Psoas muscle (tissue), 8 donors: ENCODE results near the gene NFIC. TPM values are rescaled to one million over a fixed set of nuclear protein-coding genes. Genes with fewer than 3 reads are reported as not detected.
A peak's percentile ranks its signal among the peaks of the same experiment; 100 is the strongest.

Source experiments
- ATAC-seq, 4 donors: fragments of 200-7000 bp; cut with Tn5 transposase; one replicate each; pipeline ENCODE4 v1.9.1; 2020; ENCODE audit warnings: moderate library complexity in 3 of 4, mild to moderate bottlenecking in 2 of 4
- DNase-seq, 2 donors: peaks; one replicate each; pipeline ENCODE4 v3.0.0-alpha.2; 2020
- H3K27ac ChIP-seq: fragments of 200-600 bp; one replicate; pipeline ENCODE4 v1.8.0; 2022
- H3K27me3 ChIP-seq, 3 donors: fragments of 200-600 bp in 1 of 3; one replicate each; pipeline versions ENCODE4 v1.6.1 to v1.8.0; 2013 to 2022; ENCODE audit warnings: low read length in 2 of 3, mild to moderate bottlenecking in 2 of 3, moderate library complexity in 1 of 3; ENCODE audit not compliant: insufficient read depth in 3 of 3
- H3K36me3 ChIP-seq, 2 donors: fragments of 200-600 bp in 1 of 2; one replicate each; pipeline versions ENCODE4 v1.6.1 to v1.8.0; 2013 to 2022; ENCODE audit warnings: low read depth in 1 of 2, mild to moderate bottlenecking in 1 of 2, moderate library complexity in 1 of 2; ENCODE audit not compliant: insufficient read depth in 1 of 2
- H3K4me1 ChIP-seq: fragments of 200-600 bp; one replicate; pipeline ENCODE4 v1.8.0; 2022
- H3K4me3 ChIP-seq: fragments of 200-600 bp; one replicate; pipeline ENCODE4 v1.8.0; 2022; ENCODE audit warnings: mild to moderate bottlenecking
- H3K9me3 ChIP-seq: fragments of 200-600 bp; one replicate; pipeline ENCODE4 v1.8.0; 2022
- WGBS, 3 donors: extraction: QIAGEN DNeasy Blood & Tissue Kit; methylation state at CpG; one replicate each; pipeline versions ENCODE4 v1.1.6 to v1.1.7; 2013; 5-methylcytosine and 5-hydroxymethylcytosine counted together
- intact Hi-C, 2 donors: fragments of 100-400 bp; cut with DNase I; formaldehyde crosslinking; loops; one replicate each; pipeline versions ENCODE4 v1.11.0 to v1.14.2; 2022
- polyA plus RNA-seq, 3 donors: library from polyadenylated mRNA; stranded (reverse); fragments of 200-250 nt; gene quantifications; one replicate each; pipeline ENCODE4 v1.2.3, GENCODE V29; 2013
- total RNA-seq, 4 donors: library from RNA; stranded (reverse); fragmentation: NEBNext Ultra II Directional in 2 of 4; extraction: Animal tissue kit (Norgen Biotek cat#: 25700) in 2 of 4; gene quantifications; one replicate each; pipeline versions ENCODE4 v1.2.1 to v1.2.4, GENCODE V29; 2021 to 2023
- TF ChIP-seq, protein P1 (sequence below): fragments of 200-600 bp; IDR thresholded peaks from one replicate; pipeline ENCODE4 v1.8.0; 2022; ENCODE audit warnings: antibody characterized with exemption
- donor health status: healthy with polysubstance abuse.
- donor health status: DM: no; HTN: no; CAD: no; lungs with moderate emphysema.
- donor health status: Bipolar disorder and iron deficiency.
- donor health status: healthy.
- donor health status: DM: yes; HTN: yes; CAD: no.
- donor health status: DM: no; HTN: no; CAD: no.
- donor health status: DM: no; HTN: no; CAD: no.
- donor health status: DM: yes; HTN: yes; CAD: no.

NFIC gene
- total and polyA plus RNA-seq, 7 donors = 100.0 to 439 (median 270) TPM

GRCh38 chr19:3368441-3368795, 2.0 kb downstream of the NFIC start:
- peak overlapping the region; percentile 85 for H3K4me3 ChIP-seq
- DNase-seq (peak in 1 of 2 donors; percentile 53), ATAC-seq (no peak)
- no peaks in the 10 kb centered on the region for H3K36me3 ChIP-seq
- TF ChIP-seq, protein P1, sequence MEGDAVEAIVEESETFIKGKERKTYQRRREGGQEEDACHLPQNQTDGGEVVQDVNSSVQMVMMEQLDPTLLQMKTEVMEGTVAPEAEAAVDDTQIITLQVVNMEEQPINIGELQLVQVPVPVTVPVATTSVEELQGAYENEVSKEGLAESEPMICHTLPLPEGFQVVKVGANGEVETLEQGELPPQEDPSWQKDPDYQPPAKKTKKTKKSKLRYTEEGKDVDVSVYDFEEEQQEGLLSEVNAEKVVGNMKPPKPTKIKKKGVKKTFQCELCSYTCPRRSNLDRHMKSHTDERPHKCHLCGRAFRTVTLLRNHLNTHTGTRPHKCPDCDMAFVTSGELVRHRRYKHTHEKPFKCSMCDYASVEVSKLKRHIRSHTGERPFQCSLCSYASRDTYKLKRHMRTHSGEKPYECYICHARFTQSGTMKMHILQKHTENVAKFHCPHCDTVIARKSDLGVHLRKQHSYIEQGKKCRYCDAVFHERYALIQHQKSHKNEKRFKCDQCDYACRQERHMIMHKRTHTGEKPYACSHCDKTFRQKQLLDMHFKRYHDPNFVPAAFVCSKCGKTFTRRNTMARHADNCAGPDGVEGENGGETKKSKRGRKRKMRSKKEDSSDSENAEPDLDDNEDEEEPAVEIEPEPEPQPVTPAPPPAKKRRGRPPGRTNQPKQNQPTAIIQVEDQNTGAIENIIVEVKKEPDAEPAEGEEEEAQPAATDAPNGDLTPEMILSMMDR = no peak
- no peaks in the 10 kb centered on the region for H3K27me3 ChIP-seq
- H3K27ac ChIP-seq = peak overlapping the region; percentile 97
- H3K9me3 ChIP-seq = no peaks in the 10 kb centered on the region
- peaks cover 41% of the 10 kb centered on the region for H3K4me1 ChIP-seq
- WGBS, 3 donors = 21 to 56% (median 30%) methylated on average over 4 to 5 of the region's 5 CpGs
- intact Hi-C loops = loop anchor here in 1 of 2 donors (5.0 kb wide), 1 partner anchor 39 kb away; no protein-coding TSS in a partner anchor

DNA sequence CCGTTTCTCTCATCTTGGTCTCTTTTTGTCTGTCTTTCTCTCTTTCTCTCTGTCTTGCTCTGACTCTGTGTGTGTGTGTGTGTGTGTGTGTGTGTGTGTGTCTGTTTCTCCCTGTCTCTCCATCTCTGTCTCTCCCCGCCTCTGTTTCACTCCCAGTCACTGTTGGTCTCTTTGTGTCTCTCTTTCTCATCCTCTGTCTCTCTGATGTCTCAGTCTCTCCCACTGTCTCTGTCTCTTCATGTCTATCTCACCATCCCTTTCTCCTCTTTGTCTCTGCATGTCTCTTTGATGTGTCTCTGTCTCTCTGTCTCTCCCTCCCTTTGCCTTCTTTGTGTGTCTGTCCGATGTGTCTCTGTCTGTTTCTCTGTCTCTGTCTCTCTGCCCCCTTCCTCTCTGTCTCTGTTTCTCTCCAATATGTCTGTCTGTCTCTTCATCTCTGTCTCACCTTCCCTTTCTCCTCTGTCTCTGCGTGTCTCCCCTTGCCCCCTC, 2.5 kb downstream of the NFIC start:
- Histone ChIP-seq H3K4me3 (peak overlapping the region; percentile 85), H3K27me3 (no peaks in the 10 kb centered on the region), H3K9me3 (no peaks in the 10 kb centered on the region), H3K36me3 (no peaks in the 10 kb centered on the region), H3K27ac (peak overlapping the region; percentile 97), H3K4me1 (peaks cover 40% of the 10 kb centered on the region)
- no peak for ATAC-seq
- 9 to 25% (median 20%) methylated on average over 4 of the region's 4 CpGs for WGBS, 3 donors
- TF ChIP-seq, protein P1 = no peak
- no peak for DNase-seq
- intact Hi-C loops = loop anchor here in 1 of 2 donors (5.0 kb wide), 1 partner anchor 38 kb away; no protein-coding TSS in a partner anchor

- Histone ChIP-seq H3K36me3 (no peaks in the 10 kb centered on the region), H3K27ac (peak overlapping the region; percentile 97), H3K9me3 (no peaks in the 10 kb centered on the region), H3K4me1 (peaks cover 46% of the 10 kb centered on the region), H3K27me3 (no peaks in the 10 kb centered on the region), H3K4me3 (peak overlapping the region; percentile 85)
- TF ChIP-seq, protein P1 = no peak
- intact Hi-C loops = loop anchor here in 1 of 2 donors (5.0 kb wide), 1 partner anchor 38 kb away; no protein-coding TSS in a partner anchor
- DNase-seq (peak; percentile 73 to 88), ATAC-seq (peak; percentile 32 to 61 (median 46))
- WGBS, 3 donors = 19 to 30% (median 25%) methylated on average over 34 to 42 of the region's 42 CpGs
Measured at GRCh38 chr19:3369337-3370213, 3.2 kb downstream of the NFIC start.

- H3K27ac ChIP-seq = peak overlapping the region; percentile 97
- TF ChIP-seq, protein P1 = no peak
- DNase-seq (peak in 1 of 2 donors; percentile 65), ATAC-seq (no peak)
- H3K9me3 ChIP-seq = no peaks in the 10 kb centered on the region
- peaks cover 42% of the 10 kb centered on the region for H3K4me1 ChIP-seq
- no peaks in the 10 kb centered on the region for H3K27me3 ChIP-seq
- H3K36me3 ChIP-seq = no peaks in the 10 kb centered on the region
- intact Hi-C loops = no loop called here
- WGBS, 3 donors = 25 to 33% (median 29%) methylated on average over 14 of the region's 14 CpGs
- H3K4me3 ChIP-seq = peak overlapping the region; percentile 85
Measured at GRCh38 chr19:3370214-3370720, 3.9 kb downstream of the NFIC start.
